Cardiac muscle cell (in vitro differentiated cells and primary cell): ENCODE measurements around the gene CAND2. TPM values are rescaled to one million over a fixed set of nuclear protein-coding genes. Genes with fewer than 3 reads are reported as not detected.

Experiments used
- DNase-seq, 2 donors: peaks; one replicate each; pipeline versions ENCODE4 v3.0.0 to v3.0.0-alpha.2; 2010 to 2017; ENCODE audit warnings: low read depth in 1 of 2, low spot score in 1 of 2
- H3K27ac ChIP-seq: fragments of 200-600 bp; sonication (generic); 2 replicates; pipeline ENCODE4 v1.5.1; 2016
- H3K27me3 ChIP-seq: fragments of 200-600 bp; sonication (generic); 2 replicates; pipeline ENCODE4 v1.6.0; 2016; ENCODE audit warnings: control low read depth
- H3K36me3 ChIP-seq: fragments of 200-600 bp; sonication (generic); 2 replicates; pipeline ENCODE4 v1.5.1; 2016; ENCODE audit warnings: control low read depth
- H3K4me1 ChIP-seq: fragments of 200-600 bp; sonication (generic); 2 replicates; pipeline ENCODE4 v1.8.1; 2017; ENCODE audit warnings: low read depth, mild to moderate bottlenecking, mixed run types
- H3K4me3 ChIP-seq: fragments of 200-600 bp; sonication (generic); 2 replicates; pipeline ENCODE4 v1.5.1; 2016; ENCODE audit warnings: mild to moderate bottlenecking
- H3K9me3 ChIP-seq: fragments of 200-600 bp; sonication (generic); 2 replicates; pipeline ENCODE4 v1.5.1; 2017; ENCODE audit warnings: low read depth, mild to moderate bottlenecking, control low read depth
- polyA plus RNA-seq: library from polyadenylated mRNA; unstranded; fragments of >200 nt; fragmentation: Nextera tagmentation; extraction: Ambion mirVana; gene quantifications from 2 replicates; pipeline ENCODE4 v1.2.1, GENCODE V29; 2016
- total RNA-seq: library from RNA; depleted of rRNA; stranded (reverse); fragments of >200 nt; gene quantifications from 2 replicates; pipeline ENCODE4 v1.2.3, GENCODE V29; 2016
- TF ChIP-seq, protein P1 (sequence below): IDR thresholded peaks from 2 replicates; pipeline ENCODE4 v1.5.1; 2012; ENCODE audit warnings: low read depth, mild to moderate bottlenecking, low read length

CAND2 gene
- total and polyA plus RNA-seq, 2 experiments from 2014 or later, result 35.2 to 80.3 TPM

DNA sequence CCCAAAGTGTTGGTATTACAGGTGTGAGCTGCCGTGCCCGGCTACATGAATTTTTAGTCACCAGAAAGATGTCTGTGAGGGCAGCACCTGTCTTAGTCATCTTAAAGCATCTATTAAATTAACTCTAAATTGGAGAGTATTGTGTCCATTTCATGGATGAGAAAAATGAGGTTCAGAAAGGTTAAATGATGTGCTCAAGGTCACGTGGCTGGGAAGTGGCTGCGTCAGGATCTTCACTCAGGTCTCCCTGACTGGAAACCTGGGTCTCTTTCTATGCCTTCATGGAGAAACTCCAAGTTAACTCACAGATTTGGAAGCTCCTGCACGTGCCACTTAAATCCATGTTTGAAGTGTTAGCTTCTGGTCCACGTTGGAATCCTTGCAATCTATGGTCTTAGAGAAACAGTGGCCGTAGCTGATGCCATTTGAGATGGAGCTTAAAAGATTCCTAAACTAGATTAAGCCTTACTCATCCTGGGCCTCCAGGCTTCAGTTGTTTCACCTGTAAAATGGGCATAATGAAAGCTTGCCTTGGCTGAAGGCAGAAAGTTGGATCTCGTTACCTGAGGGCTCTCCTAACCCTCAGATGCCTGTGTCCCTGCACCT lies 32.2 kb upstream of the CAND2 start:
- Histone ChIP-seq H3K36me3 (no peaks in the 10 kb centered on the region), H3K27ac (no peak overlapping the region), H3K4me3 (no peak overlapping the region), H3K9me3 (no peaks in the 10 kb centered on the region), H3K4me1 (peaks cover 14% of the 10 kb centered on the region), H3K27me3 (no peaks in the 10 kb centered on the region)
- no peak for DNase-seq
- TF ChIP-seq, protein P1, sequence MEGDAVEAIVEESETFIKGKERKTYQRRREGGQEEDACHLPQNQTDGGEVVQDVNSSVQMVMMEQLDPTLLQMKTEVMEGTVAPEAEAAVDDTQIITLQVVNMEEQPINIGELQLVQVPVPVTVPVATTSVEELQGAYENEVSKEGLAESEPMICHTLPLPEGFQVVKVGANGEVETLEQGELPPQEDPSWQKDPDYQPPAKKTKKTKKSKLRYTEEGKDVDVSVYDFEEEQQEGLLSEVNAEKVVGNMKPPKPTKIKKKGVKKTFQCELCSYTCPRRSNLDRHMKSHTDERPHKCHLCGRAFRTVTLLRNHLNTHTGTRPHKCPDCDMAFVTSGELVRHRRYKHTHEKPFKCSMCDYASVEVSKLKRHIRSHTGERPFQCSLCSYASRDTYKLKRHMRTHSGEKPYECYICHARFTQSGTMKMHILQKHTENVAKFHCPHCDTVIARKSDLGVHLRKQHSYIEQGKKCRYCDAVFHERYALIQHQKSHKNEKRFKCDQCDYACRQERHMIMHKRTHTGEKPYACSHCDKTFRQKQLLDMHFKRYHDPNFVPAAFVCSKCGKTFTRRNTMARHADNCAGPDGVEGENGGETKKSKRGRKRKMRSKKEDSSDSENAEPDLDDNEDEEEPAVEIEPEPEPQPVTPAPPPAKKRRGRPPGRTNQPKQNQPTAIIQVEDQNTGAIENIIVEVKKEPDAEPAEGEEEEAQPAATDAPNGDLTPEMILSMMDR, result no peak

DNA sequence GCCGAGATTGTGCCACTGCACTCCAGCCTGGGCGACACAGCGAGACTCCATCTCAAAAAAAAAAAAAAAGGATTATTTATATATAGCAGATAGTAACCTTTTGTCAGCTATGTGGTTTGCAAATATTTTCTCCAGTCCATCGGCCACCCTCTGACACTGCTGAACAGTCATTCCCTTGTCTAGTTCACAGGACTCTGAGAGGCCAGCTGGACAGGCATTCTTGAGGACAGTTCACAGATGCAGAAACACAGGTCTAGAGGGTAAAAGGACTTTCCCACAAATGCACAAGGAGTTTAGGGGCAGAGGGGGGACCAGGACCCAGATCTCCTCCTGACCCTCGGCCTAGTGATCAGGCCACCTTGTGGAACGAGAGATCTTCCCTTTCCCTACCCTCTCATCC lies 29.9 kb upstream of the CAND2 start:
- Histone ChIP-seq H3K27ac (no peak overlapping the region), H3K9me3 (no peaks in the 10 kb centered on the region), H3K4me1 (no peaks in the 10 kb centered on the region), H3K27me3 (no peaks in the 10 kb centered on the region), H3K36me3 (no peaks in the 10 kb centered on the region), H3K4me3 (no peak overlapping the region)
- TF ChIP-seq, protein P1, result no peak
- DNase-seq, result no peak

DNA sequence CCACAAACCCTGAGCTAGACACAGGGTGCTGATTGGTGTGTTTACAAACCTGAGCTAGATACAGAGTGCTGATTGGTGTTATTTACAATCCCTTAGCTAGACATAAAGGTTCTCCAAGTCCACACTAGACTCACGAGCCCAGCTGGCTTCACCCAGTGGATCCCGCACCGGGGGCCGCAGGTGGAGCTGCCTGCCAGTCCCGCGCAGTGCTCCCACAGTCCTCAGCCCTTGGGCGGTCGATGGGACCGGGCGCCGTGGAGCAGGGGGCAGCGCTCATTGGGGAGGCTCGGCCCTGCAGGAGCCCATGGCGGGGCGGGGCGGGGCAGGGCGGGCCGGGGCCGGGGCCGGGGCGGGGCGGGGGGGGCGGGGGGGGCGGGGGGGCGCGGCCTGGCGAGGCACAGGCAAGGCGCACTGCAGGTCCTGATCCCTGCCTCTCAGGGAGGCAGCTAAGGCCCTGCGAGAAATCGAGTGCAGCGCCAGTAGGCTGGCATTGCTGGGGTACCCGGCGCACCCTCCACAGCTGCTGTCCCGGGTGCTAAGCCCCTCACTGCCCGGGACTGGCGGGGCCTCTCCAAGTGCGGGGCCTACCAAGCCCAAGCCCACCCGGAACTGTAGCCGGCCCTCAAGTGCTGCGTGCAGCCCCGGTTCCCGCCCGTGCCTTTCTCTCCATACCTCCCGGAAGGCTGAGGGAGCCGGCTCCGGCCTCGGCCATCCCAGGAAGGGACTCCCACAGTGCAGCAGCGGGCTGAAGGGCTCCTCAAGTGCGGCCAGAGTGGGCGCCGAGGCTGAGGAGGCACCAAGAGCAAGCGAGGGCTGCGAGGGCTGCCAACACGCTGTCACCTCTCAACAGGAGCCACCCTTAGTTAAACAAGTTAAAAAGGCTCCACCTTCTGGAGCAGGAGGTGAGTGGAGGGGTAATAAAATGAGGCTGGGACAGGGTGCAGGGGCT lies 27.6 kb upstream of the CAND2 start:
- TF ChIP-seq, protein P1, result no peak
- Histone ChIP-seq H3K9me3 (no peaks in the 10 kb centered on the region), H3K36me3 (no peaks in the 10 kb centered on the region), H3K27ac (no peak overlapping the region), H3K4me3 (no peak overlapping the region), H3K27me3 (no peaks in the 10 kb centered on the region), H3K4me1 (no peaks in the 10 kb centered on the region)
- DNase-seq, result peak in 1 of 2 donors; percentile 20

DNA sequence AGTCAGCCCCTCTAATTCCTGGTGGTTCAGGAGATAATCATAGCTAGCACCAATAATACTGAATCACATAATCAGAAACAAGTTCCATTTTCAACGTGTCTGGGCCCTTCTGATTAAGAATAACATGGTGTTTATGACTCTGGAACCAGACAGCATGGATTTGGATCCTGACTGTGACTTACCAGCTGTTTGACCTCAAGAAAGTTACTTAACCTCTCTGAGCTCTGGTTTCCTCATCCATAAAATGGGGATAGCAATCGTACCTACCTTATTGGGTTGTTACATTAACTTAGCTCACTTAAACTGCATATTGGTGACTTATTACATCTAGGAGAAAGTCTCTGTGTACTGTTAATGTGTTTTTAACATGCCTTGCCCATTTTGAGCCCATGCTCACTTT lies 26.7 kb upstream of the CAND2 start:
- no peak overlapping the region for H3K27ac ChIP-seq
- TF ChIP-seq, protein P1, result no peak
- peaks cover 2% of the 10 kb centered on the region for H3K4me1 ChIP-seq
- H3K4me3 ChIP-seq, result no peak overlapping the region
- no peak for DNase-seq
- H3K9me3 ChIP-seq, result no peaks in the 10 kb centered on the region
- H3K36me3 ChIP-seq, result no peaks in the 10 kb centered on the region
- H3K27me3 ChIP-seq, result no peaks in the 10 kb centered on the region

DNA sequence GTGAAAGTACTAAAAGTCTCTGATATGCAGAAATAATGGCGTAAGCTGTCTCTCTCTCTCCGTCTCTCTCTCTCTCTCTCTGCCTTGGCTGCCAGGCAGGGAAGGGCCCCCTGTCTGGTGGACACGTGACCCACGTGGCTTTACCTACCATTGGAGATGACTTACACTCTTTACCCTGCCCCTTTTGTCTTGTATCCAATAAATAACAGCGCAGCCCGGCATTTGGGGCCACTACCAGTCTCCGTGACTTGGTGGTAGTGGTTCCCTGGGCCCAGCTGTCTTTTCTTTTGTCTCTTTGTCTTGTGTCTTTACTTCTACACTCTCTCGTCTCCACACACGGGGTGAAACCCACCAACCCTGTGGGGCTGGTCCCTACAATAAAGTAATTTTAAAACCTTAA lies 25.2 kb upstream of the CAND2 start:
- no peak overlapping the region for H3K27ac ChIP-seq
- TF ChIP-seq, protein P1, result no peak
- H3K9me3 ChIP-seq, result no peaks in the 10 kb centered on the region
- no peaks in the 10 kb centered on the region for H3K36me3 ChIP-seq
- no peak for DNase-seq
- H3K4me1 ChIP-seq, result peaks cover 7% of the 10 kb centered on the region
- no peaks in the 10 kb centered on the region for H3K27me3 ChIP-seq
- no peak overlapping the region for H3K4me3 ChIP-seq
